GM19025 (cell line): ENCODE measurements around the gene LGALS1.

Source experiments
- ATAC-seq: cut with Tn5 transposase; IDR thresholded peaks from one replicate; pipeline ENCODE4 v1.9.1; 2021; ENCODE audit warnings: mild to moderate bottlenecking, low read depth, moderate library complexity; ENCODE audit not compliant: unreplicated experiment

The LGALS1 gene

DNA sequence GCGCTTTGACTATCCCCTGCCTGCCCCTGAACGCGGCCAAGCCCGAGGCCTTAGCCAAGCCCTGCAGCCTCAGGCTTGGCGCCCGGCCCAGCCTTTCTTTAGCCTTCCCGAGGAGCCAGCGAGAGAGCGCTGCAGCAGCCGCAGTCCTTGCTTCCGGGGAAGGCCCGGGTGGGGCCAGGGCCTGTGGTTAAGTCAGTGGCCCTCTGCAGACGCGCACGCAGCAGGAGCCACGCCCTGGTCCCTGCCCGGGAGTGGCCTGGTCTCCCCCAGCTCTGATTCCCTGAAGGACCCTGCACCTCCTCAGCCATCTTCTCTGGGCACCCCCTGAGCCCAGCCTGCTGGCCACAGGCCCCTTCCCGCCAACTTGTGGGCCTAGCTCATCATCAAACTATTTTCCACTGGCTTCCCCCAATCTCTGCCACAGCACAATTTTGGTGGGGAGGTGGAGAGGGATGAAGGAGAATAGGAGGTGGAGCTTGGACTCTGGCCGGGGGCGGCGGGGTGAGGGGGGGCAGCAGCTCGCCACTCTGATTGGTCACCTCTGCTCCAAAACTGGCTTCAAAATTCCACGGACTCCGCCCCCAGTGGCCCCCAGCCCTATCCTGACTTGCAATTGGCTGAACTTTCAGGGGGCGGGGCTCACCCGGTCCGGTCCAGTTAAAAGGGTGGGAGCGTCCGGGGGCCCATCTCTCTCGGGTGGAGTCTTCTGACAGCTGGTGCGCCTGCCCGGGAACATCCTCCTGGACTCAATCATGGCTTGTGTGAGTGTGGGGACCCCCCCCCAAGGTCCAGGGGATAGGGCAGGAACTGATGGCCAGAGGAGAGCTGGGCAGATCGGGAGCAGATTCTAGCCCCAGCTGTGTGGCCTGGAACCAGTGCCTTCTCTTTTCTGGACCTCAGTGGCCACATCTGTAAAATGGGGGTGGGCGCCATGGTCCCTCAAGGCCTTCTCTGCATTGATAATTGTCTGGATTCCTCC, at the start of gene LGALS1:
Gene LGALS1, plus strand, starts transcription at position 686 of the 979 bp plus-strand sequence. Its CDS starts 67 bp downstream, at position 753.
- peak; percentile 52 for ATAC-seq

DNA sequence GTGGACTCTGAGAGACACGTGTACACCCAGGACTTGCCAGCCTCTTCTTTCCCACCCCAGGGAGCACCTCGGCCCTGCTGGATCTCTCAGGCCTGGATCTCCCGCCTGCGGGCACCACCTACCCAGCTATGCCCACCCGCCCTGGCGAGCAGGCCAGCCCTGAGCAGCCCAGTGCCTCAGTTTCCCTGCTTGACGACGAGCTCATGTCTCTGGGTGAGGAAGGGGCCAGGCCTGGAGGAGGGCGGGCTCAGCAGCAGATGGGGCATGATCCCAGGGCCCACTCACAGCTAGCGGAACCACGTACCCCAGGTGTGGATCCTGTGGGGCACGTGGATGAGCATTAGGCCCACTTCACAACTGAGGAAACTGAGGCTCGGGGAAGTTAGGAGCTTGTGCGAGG, 49.7 kb upstream of the LGALS1 start:
- no peak for ATAC-seq

DNA sequence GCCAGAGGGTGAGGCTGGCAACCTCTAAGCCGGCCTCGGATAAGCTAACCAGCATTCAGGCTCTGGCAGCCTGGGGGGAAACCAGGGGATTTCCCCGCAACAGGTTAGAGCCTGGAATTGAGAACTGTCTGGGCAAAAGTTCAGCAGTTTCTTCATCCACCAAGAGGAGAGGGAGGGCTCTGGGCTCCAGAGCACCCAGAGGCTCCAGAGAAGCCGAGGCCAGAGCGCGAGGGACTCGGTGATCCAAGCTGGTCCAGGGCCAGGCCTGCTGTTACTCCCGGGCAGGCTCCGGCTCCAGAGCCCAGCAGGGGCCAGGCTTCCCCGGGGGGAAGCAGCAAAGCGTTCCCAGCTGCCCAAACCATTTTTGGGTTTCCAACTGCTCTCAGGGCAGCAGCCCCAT, 49.3 kb upstream of the LGALS1 start:
- no peak for ATAC-seq

DNA sequence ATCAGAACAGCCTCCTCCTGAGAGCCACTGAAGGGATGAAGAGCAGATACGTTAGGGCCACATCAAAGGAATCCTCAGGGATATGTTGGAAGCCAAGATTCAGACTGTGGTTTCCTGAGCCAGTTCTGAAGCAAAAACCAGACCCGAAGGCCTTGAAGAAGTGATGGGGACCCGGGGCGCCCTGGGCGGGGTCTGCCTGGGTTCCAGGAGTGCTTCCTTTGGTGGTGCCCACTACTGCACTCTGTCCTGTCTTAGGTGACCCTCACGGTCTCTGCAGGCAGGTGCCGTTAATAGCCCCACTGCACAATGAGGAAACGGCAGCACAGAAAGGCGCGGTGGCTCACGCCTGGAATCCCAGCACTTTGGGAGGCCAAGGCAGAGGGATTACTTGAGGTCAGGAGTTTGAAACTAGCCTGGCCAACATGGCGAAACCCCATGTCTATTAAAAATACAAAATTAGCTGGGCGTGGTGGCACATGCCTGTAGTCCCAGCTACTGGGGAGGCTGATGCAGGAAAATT, 48.8 kb upstream of the LGALS1 start:
- ATAC-seq, result no peak

DNA sequence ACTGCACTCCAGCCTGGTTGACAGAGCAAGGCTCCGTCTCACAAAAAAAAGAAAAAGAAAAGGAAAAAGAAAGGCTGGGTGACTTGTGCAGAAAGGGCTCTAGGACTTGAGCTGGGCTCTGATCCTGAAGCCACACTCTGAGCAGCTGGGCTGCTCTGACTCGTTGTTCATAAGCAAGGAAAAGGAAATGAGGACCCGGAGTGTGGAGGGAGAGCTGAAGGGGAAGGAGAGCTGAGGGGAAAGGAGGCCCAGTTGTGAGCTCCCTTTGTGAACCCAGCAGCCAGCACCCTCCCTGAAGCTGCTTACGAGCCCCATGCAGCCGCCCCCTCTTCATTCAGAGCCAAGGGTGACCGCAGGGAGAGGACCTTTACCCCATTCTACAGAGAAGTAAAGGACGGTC, 48.3 kb upstream of the LGALS1 start:
- ATAC-seq, result no peak

DNA sequence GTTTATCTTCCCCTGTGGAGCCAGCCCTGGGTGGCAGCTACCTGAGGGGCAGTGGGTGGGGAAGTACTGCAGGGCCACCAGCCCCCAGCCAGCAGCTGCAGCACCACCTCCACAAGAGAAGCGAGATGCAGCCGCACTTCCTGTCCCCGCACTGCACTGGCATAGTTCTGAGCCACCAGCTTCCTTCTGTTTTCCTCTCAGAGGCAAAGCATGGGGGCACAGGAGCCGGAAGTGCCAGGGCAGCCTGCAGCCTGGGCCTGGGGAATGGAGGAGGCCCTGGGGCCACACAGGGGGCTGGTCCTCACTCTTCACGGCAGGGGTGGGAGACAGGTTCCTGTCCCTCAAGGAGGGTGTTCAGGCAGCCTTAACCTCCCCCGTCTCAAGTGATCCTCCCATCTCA, 47.9 kb upstream of the LGALS1 start:
- no peak for ATAC-seq

DNA sequence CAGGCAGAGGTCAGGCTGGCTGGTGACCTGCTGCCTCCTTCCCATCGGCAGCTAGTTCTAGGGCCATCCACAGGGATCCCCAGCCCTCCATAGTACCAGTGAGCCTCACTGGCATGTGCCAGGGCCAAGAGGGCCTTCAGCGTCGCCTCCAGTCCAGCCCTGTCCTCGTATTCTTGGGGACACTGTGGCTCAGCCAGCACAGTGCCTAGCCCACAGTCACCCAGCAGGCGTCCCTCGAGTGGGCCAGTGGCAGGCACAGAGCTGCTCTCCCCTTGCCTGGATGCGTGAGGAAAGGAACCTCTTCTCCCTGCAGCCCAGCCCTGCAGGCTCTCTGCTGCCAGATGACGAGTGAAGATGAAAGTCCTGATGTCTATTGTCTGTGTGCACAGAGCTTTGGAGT, 46.6 kb upstream of the LGALS1 start:
- no peak for ATAC-seq

DNA sequence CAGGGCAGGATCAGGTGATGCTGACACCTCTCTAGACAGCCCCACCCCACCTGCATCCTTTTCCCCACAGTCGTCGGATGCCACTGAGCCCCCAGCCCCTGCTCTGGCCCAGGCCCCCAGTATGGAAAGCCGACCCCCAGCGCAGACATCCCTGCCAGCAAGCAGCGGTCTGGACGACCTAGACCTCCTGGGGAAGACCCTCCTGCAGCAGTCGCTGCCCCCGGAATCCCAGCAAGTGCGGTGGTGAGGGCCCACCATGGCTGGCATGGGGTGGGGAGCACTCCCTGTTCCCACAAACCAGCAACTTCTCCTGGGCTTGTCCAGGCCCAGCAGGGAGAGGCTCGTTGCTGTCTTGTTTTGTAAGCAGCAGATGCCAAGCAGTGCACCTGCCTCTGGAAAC, 45.5 kb upstream of the LGALS1 start:
- no peak for ATAC-seq

DNA sequence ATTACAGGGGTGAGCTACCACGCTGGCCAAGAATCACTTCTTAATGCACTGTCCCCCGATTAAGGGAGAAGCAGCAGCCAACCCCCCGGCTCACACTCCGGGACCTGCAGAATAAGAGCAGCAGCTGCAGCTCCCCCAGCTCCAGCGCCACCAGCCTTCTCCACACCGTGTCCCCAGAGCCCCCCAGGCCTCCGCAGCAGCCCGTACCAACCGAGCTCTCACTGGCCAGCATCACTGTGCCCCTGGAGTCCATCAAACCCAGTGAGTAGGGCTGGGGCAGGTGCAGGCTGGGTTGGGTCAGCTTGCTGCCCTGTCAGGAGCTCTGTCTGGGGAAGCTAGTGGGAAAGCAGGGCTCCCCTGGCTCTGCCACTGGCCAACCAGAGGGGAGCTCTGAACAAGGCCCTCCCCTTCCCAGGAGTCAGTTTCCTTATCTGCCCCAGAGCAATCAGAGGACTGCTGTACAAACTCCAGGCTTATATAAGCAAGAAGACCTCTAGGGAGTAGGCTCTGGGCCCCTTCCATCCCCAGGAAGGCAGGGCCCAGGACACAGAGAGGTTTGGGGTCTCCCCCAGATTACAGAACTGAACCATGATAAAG, 44.5 kb upstream of the LGALS1 start:
- ATAC-seq, result no peak

DNA sequence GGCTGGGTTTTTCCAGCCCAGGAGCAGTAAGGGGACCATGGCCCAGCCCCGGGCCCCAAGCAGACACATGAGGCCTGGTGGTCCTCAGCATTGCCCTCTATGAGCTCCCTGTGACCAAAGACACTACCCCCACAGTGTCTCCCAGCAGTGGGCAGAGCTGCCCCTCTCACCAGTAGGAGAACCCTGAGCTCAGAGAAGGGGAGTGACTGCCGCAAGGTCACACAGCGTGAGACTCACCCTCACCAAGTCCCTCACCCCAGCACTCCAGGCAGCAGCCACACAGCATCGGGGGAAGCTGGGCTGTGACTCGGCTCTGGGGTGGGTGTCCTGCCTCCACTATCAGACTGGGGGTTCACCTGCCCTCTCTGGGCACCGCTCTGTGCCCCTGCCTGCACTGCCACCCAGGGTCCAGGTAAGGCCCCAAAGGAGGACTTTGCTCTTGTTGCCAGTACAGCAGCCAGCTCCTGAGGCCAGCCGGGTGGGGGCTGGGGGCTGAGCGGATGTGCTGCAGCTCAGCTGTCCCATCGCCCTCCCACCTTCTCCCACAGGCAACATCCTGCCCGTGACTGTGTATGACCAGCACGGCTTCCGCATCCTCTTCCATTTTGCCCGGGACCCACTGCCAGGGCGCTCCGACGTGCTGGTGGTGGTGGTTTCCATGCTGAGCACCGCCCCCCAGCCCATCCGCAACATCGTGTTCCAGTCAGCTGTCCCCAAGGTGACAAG, 43.8 kb upstream of the LGALS1 start:
- ATAC-seq, result no peak

DNA sequence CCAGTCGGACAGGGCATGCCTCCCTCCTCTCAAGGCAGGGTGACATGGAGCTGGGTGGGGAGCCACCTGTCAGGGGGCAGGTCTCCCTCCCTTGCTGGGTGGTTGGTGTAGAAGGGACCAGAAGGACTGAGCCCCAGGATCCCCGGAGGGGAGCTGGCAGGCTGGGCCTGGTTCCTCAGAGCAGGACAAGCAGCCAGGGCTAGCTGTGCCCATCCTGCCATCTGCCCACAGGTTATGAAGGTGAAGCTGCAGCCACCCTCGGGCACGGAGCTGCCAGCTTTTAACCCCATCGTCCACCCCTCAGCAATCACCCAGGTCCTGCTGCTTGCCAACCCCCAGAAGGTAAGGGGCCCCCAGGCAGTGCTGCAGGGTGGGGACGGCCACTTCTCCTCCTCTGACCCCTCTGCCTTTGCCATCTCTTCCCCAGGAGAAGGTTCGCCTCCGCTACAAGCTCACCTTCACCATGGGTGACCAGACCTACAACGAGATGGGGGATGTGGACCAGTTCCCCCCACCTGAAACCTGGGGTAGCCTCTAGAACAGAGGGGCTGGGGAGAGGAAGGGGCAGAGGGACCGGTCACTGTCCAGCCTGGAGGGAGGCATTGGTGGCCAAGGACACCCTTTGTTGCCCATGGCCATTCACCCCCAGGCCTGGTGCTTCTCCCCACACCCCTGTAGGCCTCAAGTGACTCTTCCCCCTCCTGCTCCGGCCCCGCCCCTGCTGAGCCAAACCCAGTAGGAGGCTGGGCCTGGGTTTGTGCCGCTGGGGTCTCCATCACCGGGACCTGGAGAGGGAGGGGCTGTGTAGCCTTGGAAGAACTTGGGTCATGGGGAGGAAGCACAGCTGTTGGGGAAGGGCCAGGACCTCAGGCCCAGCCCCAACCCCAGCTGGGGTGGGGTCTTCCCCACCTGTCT, 43.0 kb upstream of the LGALS1 start:
- ATAC-seq, result peak; percentile 5

DNA sequence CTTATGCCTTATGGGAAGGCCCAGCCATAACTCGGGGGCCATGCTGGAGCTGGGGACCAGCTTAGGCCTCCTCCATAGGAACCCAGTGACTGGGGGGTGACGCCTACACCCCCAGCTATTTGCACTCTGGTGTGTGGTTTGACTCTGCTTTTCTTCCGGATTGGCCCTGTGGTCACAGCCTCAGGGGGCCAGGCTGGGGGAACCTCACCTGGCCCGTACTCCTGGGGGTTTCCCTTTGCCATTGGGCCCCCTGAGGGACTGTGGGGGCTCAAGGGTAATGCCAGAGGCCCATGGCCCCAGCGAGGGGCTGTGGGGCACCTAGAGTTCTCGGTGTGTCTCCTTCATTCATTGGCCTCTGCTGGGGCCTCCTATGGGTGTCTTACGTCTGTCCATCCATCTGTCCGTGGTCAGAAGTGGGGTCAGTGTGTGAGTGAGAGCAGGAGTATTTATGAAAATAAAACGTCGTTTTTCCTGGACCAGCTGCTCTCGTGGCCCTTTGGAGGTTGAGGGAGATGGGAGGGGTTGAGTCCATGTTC, 42.3 kb upstream of the LGALS1 start:
- ATAC-seq, result peak; percentile 58

DNA sequence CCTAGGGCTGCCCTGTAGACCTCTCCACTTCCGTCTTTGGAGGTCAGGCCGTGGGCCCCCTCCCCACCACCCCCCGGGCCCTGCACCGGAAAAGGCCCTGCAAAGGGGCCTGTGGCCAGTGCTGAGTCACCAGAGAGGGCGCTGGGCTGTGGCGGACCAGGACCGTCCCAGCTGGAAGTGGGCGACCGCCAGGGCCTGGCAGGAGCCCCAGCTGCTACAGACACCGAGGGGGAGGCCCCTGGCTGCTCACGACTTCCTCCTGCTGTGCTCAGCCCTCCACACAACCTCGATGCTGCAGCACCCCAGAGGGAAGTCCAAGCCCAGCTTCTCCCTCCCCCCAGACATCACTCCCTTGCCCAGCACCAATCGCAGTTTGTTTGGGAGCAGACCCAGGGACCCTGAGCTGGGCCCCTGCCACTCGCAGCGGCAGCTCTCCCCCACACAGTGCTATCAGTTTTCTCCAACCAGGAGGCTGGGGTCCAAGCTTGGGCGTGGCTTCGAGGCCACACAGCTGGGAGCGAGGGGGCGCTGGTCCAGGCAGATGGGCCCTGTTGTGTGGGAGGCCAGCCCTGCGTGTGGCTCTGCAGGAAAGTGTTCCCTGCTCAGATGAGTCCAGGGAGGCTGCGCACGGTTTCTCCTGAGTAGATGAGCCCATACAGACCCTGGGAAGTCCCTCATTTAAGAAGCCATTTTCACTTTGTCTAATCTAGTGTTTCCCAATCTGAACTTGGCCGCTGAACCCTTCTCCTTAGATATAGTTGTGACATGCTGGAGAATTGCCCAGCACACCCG, 41.6 kb upstream of the LGALS1 start:
- ATAC-seq, result peak; percentile 50

DNA sequence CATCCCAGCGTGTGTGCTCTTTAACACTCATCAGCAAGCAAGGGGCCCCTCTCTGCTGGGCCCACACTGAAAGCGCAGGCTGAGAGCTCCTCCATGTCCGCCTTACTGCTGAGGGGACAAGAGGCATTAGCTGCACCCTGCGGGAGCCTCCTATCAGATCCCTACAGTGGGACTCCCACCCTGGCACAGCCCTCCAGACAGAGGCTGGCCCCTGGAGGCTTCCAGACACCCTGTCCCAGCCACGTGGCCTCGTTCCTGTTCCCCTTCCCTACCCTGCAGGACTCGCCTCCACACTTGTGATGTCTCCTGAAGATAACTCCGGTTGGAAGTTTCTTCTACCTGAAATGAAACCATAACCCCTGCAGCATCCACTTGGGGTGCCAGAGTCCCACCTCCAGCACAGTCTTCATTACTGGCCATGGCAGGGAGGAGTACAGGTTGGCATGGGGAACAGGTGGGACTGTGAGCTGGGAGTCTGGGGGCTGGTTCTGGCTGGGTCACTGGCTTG, 41.0 kb upstream of the LGALS1 start:
- no peak for ATAC-seq

DNA sequence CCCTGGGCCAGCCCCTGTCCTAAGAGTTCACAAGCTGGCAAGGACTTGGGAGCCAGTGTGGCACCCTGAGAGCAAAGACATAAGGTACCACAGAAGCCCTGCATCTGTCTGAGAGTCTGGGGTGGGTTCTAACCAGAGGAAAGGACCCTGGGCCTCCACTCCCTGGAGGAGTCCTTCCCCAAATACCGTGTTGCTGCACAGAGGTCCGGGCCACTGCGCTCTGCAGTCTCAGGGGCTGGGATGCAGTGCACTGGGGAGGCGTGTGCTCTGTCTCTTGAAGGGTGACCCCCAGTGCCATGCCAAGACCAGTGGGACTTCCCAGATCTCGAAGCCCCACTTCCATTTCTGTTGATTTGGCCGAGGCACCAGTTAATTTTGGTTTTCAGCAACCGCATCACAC, 40.3 kb upstream of the LGALS1 start:
- ATAC-seq, result no peak

DNA sequence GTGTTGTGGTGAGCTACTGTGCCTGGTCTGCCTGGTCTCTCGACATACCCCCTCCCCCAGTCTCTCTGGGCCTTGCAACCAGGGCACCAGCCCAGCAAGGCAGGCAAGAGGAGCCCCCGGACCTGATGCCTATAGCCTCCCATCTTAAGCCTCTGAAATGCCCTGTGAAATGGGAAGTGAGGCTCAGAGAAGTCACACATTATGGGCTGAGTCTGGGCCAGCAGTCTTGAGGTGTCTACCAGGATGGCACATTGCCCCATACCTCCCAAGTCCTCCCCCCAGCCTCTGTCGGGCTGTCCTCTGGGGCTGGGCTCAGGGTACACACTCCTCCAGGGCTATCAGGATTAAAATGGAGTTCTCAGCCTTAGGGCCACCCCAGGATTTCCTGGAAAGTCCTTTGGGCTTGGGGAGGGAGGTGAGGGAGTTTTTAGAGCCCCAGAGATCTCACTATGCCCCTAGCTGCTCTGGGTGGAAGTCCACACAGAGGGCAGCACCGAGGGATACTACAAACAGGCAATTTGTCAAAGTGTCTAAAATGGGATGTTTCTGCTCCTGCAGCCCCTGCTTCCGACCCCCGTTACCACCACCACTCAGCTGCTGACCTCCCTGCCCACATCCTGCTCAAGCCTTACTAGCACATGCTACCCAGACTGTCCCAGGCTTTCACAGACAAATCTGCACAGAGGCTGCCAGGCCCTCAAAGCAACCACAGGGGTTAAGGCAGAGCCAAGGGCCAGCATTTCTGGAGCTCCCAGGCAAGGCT, 39.1 kb upstream of the LGALS1 start:
- no peak for ATAC-seq

DNA sequence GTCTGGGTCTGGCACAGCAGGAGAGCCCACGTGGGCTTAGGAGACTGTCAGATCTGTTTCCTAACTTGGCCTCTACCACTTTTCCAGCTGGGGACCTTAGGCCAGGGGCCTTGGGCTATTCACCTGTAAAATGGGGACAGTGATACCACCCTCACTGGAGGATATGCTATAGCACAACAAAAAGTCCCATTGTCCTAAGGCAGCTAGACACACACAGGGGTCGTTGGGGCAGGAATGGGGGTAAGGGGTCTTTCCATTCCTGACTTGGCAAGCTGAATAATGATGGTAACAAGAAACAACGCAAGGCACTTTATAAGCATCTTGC, 38.5 kb upstream of the LGALS1 start:
- ATAC-seq, result no peak

DNA sequence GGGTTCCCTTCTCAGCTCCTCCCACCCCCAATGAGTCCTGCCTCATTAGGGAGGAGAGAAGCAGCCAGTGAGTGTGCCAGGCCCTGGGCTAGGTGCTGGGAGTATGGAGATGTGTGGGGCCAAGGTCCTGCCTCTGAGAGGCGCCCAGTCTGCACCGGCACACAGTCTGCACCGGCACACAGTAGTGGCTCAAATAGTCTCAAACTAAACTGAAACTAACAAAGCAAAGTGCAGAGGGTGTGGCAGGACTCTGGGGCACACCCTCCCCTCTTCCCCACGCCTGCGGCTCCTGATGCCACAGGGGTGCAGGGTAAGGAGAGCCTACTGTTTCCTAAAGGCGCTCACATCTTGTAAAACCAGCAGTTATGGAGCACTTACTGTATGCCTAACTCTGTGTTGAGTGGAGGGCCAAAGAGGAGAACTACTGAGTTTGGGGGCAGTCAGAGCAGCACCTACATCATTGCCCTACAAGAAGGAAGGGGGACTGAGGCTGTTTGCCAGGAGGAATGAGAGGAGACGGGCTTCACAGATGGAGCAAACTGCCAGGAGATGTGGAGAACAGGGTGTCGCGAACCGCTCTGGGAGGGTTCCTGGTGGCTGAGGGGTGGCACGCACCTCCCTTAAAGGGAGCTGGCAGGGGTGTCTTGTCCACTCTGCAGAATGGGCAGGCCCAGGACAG, 36.9 kb upstream of the LGALS1 start:
- no peak for ATAC-seq
